H9 (cell line): ENCODE measurements around the gene VPS26B. TPM values are rescaled to one million over a fixed set of nuclear protein-coding genes. Genes with fewer than 3 reads are reported as not detected.

Experiments used
- DNase-seq: peaks from one replicate; pipeline ENCODE4 v3.0.0-alpha.2; 2017
- H2AFZ ChIP-seq: one replicate; pipeline ENCODE4 v1.6.1; 2013; ENCODE audit warnings: mild to moderate bottlenecking, low read length, control low read depth, moderate library complexity
- H2AK5ac ChIP-seq: 2 replicates; pipeline ENCODE4 v1.6.1; 2013; ENCODE audit warnings: low read length, control low read depth, mixed read lengths; ENCODE audit not compliant: insufficient read length
- H2BK120ac ChIP-seq: one replicate; pipeline ENCODE4 v1.6.1; 2013; ENCODE audit warnings: low read depth, mild to moderate bottlenecking, low read length, control low read depth, inconsistent platforms; ENCODE audit not compliant: poor library complexity, severe bottlenecking
- H2BK12ac ChIP-seq: 2 replicates; pipeline ENCODE4 v1.6.1; 2013; ENCODE audit warnings: low read length, control low read depth, mixed read lengths, low read depth; ENCODE audit not compliant: insufficient read length
- H2BK15ac ChIP-seq: 2 replicates; pipeline ENCODE4 v1.6.1; 2013; ENCODE audit warnings: low read depth, low read length, control low read depth
- H2BK20ac ChIP-seq: one replicate; pipeline ENCODE4 v1.6.1; 2013; ENCODE audit warnings: low read depth, mild to moderate bottlenecking, low read length, control low read depth, inconsistent platforms; ENCODE audit not compliant: poor library complexity, severe bottlenecking
- H2BK5ac ChIP-seq: 2 replicates; pipeline ENCODE4 v1.6.1; 2013; ENCODE audit warnings: low read length, control low read depth, mixed read lengths; ENCODE audit not compliant: insufficient read length
- H3K14ac ChIP-seq: 2 replicates; pipeline ENCODE4 v1.6.1; 2013; ENCODE audit warnings: low read length, control low read depth; ENCODE audit not compliant: insufficient read depth
- H3K18ac ChIP-seq: 2 replicates; pipeline ENCODE4 v1.6.1; 2013; ENCODE audit warnings: low read depth, mild to moderate bottlenecking, mixed read lengths, low read length, control low read depth; ENCODE audit not compliant: insufficient read length
- H3K23ac ChIP-seq: 2 replicates; pipeline ENCODE4 v1.6.1; 2013; ENCODE audit warnings: low read length, control low read depth, mixed read lengths, low read depth; ENCODE audit not compliant: insufficient read length
- H3K23me2 ChIP-seq: 2 replicates; pipeline ENCODE4 v1.6.1; 2013; ENCODE audit warnings: low read depth, mild to moderate bottlenecking, mixed read lengths, low read length, control low read depth; ENCODE audit not compliant: insufficient read length, poor library complexity, severe bottlenecking
- H3K27ac ChIP-seq: 2 replicates; pipeline ENCODE4 v1.5.1; 2013; ENCODE audit warnings: low read length, control low read depth, mixed read lengths, low read depth; ENCODE audit not compliant: insufficient read length
- H3K27me3 ChIP-seq: 2 replicates; pipeline ENCODE4 v1.6.1; 2013; ENCODE audit warnings: low read length, control low read depth, inconsistent platforms; ENCODE audit not compliant: insufficient read depth
- H3K4ac ChIP-seq: 2 replicates; pipeline ENCODE4 v1.6.1; 2013; ENCODE audit warnings: low read depth, mild to moderate bottlenecking, control low read depth, inconsistent platforms, low read length, moderate library complexity
- H3K4me1 ChIP-seq: 2 replicates; pipeline ENCODE4 v1.6.1; 2013; ENCODE audit warnings: low read length, control low read depth, inconsistent platforms; ENCODE audit not compliant: insufficient read depth
- H3K4me2 ChIP-seq: 2 replicates; pipeline ENCODE4 v1.6.1; 2013; ENCODE audit warnings: low read length, control low read depth, mixed read lengths; ENCODE audit not compliant: insufficient read length, insufficient read depth
- H3K56ac ChIP-seq: 2 replicates; pipeline ENCODE4 v1.6.1; 2013; ENCODE audit warnings: low read depth, mild to moderate bottlenecking, mixed read lengths, low read length, control low read depth; ENCODE audit not compliant: insufficient read length
- H3K79me1 ChIP-seq: 2 replicates; pipeline ENCODE4 v1.6.1; 2013; ENCODE audit warnings: low read depth, mild to moderate bottlenecking, moderate library complexity, low read length, control low read depth, inconsistent platforms; ENCODE audit not compliant: insufficient read depth, poor library complexity, severe bottlenecking
- H3K79me2 ChIP-seq: 2 replicates; pipeline ENCODE4 v1.6.1; 2013; ENCODE audit warnings: low read length, control low read depth, inconsistent platforms; ENCODE audit not compliant: insufficient read depth
- H3K9ac ChIP-seq: 2 replicates; pipeline ENCODE4 v1.6.1; 2013; ENCODE audit warnings: low read length, control low read depth, mixed read lengths; ENCODE audit not compliant: insufficient read length; ENCODE audit errors: extremely low read depth
- H3K9me3 ChIP-seq: one replicate; pipeline ENCODE4 v1.6.1; 2013; ENCODE audit warnings: low read depth, low read length, inconsistent platforms; ENCODE audit not compliant: control insufficient read depth
- H3T11ph ChIP-seq: one replicate; pipeline ENCODE4 v1.6.1; 2013; ENCODE audit warnings: mild to moderate bottlenecking, low read length, control low read depth, inconsistent platforms
- H4K20me1 ChIP-seq: one replicate; pipeline ENCODE4 v1.6.1; 2013; ENCODE audit not compliant: control insufficient read depth, insufficient read length, insufficient read depth
- H4K5ac ChIP-seq: 2 replicates; pipeline ENCODE4 v1.6.1; 2013; ENCODE audit warnings: low read depth, mild to moderate bottlenecking, mixed read lengths, low read length, control low read depth; ENCODE audit not compliant: insufficient read length
- H4K8ac ChIP-seq: replicated peaks from 2 replicates; pipeline ENCODE4 v1.6.1; 2013; ENCODE audit warnings: low read length, control low read depth, mixed read lengths, low read depth; ENCODE audit not compliant: insufficient read length
- H4K91ac ChIP-seq: 2 replicates; pipeline ENCODE4 v1.6.1; 2013; ENCODE audit warnings: low read depth, mild to moderate bottlenecking, moderate library complexity, mixed read lengths, low read length, control low read depth; ENCODE audit not compliant: insufficient read length
- H3K27ac Mint-ChIP-seq, 3 experiments: 2 replicates in 2 of 3; 3 replicates in 1 of 3; pipeline ENCODE4 v1.8.0; 2020 to 2021; ENCODE audit warnings: mixed read lengths in 3 of 3, mild to moderate bottlenecking in 1 of 3, moderate library complexity in 1 of 3
- H3K27me3 Mint-ChIP-seq: 2 replicates; pipeline ENCODE4 v1.8.0; 2021; ENCODE audit warnings: low read depth, mild to moderate bottlenecking, moderate library complexity, mixed read lengths
- H3K36me3 Mint-ChIP-seq, 3 experiments: 2 replicates in 2 of 3; 3 replicates in 1 of 3; pipeline ENCODE4 v1.8.0; 2020 to 2021; ENCODE audit warnings: low read depth in 3 of 3, mixed read lengths in 3 of 3; ENCODE audit not compliant: insufficient read depth in 1 of 3
- H3K4me1 Mint-ChIP-seq, 2 experiments: 2 replicates each; pipeline ENCODE4 v1.8.0; 2020; ENCODE audit warnings: mixed read lengths in 2 of 2
- H3K4me3 Mint-ChIP-seq, 2 experiments: 2 replicates in 1 of 2; 3 replicates in 1 of 2; pipeline ENCODE4 v1.8.0; 2020 to 2021; ENCODE audit warnings: mild to moderate bottlenecking in 2 of 2, mixed read lengths in 2 of 2, moderate library complexity in 1 of 2
- H3K9me3 Mint-ChIP-seq, 2 experiments: 2 replicates in 1 of 2; 3 replicates in 1 of 2; pipeline ENCODE4 v1.8.0; 2020; ENCODE audit warnings: mild to moderate bottlenecking in 2 of 2, mixed read lengths in 2 of 2, moderate library complexity in 1 of 2
- WGBS: extraction: QIAGEN DNeasy Blood & Tissue Kit; methylation state at CpG from one replicate; pipeline ENCODE4 v1.1.7; 2013; ENCODE audit warnings: missing lambda C conversion rate, low lambda C conversion rate, mixed read lengths; ENCODE audit not compliant: insufficient read length; ENCODE audit errors: extremely low coverage; 5-methylcytosine and 5-hydroxymethylcytosine counted together
- total RNA-seq: library from RNA; stranded (reverse); gene quantifications from 2 replicates; pipeline ENCODE4 v1.2.1, GENCODE V29; 2021
- TF ChIP-seq, protein P1 (sequence below): fragments of 200-600 bp; sonication (generic); conservative IDR thresholded peaks from 3 replicates; pipeline ENCODE4 v1.8.0; 2021; ENCODE audit warnings: antibody characterized with exemption, mild to moderate bottlenecking

The VPS26B gene
- total RNA-seq, 1 experiment from 2014 or later: 27.5 TPM

DNA sequence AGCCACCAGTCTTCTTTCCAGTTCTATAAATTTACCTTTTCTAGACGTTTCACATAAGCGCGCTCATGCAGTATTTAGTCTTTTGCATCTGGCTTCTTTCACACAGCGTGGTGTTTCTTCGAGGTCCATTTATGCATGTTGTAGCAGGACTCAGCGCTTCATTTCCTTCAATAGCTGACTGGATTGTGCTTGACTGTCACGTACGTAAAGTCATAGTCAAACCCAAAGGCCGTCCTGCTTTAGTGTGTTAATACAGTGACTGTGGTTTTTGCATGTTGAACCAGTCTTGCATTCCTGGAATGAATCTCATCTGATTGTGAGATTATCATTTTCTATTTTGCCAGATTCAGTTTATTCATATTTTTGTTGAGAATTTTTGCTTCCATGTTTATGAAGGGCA lies 70.2 kb downstream of the VPS26B start:
- Histone ChIP-seq H2AK5ac (no peak overlapping the region), H2AFZ (no peak overlapping the region), H3K79me1 (no peaks in the 10 kb centered on the region), H2BK20ac (no peak overlapping the region), H2BK120ac (no peak overlapping the region), H4K5ac (no peak overlapping the region), H4K20me1 (no peaks in the 10 kb centered on the region), H3K4me2 (no peak overlapping the region), H2BK5ac (no peak overlapping the region), H3K14ac (no peak overlapping the region), H2BK15ac (no peak overlapping the region), H4K8ac (no peak overlapping the region), H2BK12ac (no peak overlapping the region), H3K9me3 (no peaks in the 10 kb centered on the region), H3K4me1 (no peaks in the 10 kb centered on the region), H3K9ac (no peak overlapping the region), H3K79me2 (no peaks in the 10 kb centered on the region), H3K56ac (no peak overlapping the region), H3K23ac (no peak overlapping the region), H4K91ac (no peak overlapping the region), H3K18ac (no peak overlapping the region), H3K4ac (no peak overlapping the region), H3K27ac (no peak overlapping the region), H3T11ph (no peak overlapping the region), H3K27me3 (no peaks in the 10 kb centered on the region), H3K23me2 (no peaks in the 10 kb centered on the region)
- no peaks in the 10 kb centered on the region for H3K9me3 Mint-ChIP-seq
- WGBS: no CpG with 5 or more reads among the region's 9 CpGs
- no peak overlapping the region; a peak in 1 of 7 replicates for H3K27ac Mint-ChIP-seq
- DNase-seq: no peak
- no peaks in the 10 kb centered on the region for H3K27me3 Mint-ChIP-seq
- H3K36me3 Mint-ChIP-seq: peaks cover 9 to 36% (median 18%) of the 10 kb centered on the region in 3 experiments; a peak in 6 of 7 replicates
- H3K4me1 Mint-ChIP-seq: peaks cover 1 to 2% of the 10 kb centered on the region in 2 experiments
- TF ChIP-seq, protein P1, sequence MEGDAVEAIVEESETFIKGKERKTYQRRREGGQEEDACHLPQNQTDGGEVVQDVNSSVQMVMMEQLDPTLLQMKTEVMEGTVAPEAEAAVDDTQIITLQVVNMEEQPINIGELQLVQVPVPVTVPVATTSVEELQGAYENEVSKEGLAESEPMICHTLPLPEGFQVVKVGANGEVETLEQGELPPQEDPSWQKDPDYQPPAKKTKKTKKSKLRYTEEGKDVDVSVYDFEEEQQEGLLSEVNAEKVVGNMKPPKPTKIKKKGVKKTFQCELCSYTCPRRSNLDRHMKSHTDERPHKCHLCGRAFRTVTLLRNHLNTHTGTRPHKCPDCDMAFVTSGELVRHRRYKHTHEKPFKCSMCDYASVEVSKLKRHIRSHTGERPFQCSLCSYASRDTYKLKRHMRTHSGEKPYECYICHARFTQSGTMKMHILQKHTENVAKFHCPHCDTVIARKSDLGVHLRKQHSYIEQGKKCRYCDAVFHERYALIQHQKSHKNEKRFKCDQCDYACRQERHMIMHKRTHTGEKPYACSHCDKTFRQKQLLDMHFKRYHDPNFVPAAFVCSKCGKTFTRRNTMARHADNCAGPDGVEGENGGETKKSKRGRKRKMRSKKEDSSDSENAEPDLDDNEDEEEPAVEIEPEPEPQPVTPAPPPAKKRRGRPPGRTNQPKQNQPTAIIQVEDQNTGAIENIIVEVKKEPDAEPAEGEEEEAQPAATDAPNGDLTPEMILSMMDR: no peak
- no peak overlapping the region for H3K4me3 Mint-ChIP-seq

Other genes with a start within 250 kb of the VPS26B start
- gene JAM3, start 155.6 kb upstream of the VPS26B start, total RNA-seq: 30.0 and 36.5 TPM in 2 replicates
- 52.2 and 53.1 TPM in 2 replicates for gene NCAPD3, start 704 bp upstream of the VPS26B start, total RNA-seq
- gene THYN1, start 28.7 kb downstream of the VPS26B start, total RNA-seq: 97.0 and 101 TPM in 2 replicates
- gene ACAD8, start 28.9 kb downstream of the VPS26B start, total RNA-seq: 43.3 and 46.8 TPM in 2 replicates
- 11.2 and 11.7 TPM in 2 replicates for gene GLB1L3, start 51.7 kb downstream of the VPS26B start, total RNA-seq
- gene GLB1L2, start 107.3 kb downstream of the VPS26B start, total RNA-seq: 2.0 and 2.4 TPM in 2 replicates
- gene B3GAT1, start 187.6 kb downstream of the VPS26B start, total RNA-seq: 29.3 and 34.3 TPM in 2 replicates